GM19239 (cell line): ENCODE data around the gene DEGS2.

Source experiments
- DNase-seq: peaks from one replicate; pipeline ENCODE4 v3.0.0; 2011; ENCODE audit warnings: low spot score; ENCODE audit not compliant: insufficient read length
- FAIRE-seq: peaks from 2 replicates; lab custom pipeline; 2011; peaks lifted over from hg19 to GRCh38; lab: Jason Lieb, UNC

DEGS2 gene

DNA sequence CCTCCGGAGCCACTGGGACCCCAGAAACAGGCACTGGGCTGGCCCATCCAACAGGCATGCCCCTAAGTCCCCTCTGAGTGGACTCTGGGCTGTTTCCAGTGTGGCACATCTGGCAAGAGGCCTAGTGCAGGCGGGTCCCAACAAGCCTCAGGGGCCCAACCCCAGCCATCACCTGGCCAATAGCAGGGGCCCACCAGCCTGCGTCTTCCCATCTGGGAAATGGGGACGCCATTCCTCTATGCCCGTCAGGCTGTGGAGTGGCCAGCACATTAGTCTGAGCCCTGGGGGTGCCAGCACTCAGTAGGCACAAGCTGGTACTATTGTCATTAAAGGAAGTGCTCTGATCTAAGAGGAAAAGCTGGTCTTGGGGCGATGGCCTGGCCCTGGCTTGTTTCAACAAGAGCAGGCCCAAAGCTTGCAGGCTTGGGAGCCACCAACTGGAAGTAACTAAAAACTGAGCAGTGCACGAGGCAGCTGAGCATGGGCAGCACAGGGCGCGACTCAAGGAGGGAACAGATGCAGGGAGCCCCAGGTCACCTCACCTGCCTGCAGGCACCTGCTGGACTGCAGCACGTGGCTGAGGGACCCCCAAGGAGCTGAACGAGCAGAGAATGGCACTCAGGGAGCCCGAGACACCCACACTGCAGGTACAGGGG lies 8.4 kb downstream of the DEGS2 start:
- no peak for FAIRE-seq
- no peak for DNase-seq

DNA sequence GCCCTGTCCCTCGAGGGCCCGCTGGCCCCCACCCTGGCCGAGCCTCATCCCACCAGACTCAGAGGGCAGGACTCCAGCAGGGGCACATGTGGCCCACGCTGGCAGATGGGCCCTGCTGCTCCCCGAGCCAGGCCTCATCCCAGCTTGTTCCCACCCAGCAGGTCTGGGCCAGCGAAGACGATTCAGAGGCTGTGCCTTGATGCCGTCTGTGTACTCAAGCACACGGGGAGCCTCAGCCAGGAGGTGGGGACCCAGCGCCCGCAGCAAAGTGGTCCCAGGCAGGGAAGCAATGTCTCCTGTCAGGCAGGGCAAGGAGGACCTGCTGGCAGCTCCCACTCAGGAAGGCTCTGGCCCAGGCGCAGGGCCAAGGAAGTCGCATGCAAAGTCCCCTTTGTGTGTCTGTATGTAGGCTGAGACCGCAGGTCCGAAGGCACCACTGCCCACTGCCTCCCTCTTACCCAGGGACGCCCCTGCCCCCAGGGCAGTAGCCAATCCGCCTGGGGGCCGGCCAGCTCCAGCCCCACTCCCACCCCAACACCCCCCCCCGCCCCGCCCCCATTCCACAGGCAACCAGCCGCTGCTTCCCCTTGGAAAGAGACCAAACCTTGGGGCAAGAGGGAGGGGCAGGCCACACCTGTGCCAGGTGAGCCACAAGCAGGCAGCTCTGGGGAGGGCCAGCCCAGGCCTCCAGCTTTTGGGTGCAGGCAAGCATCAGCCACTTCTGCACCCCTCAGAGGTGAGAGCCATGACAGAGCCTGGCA lies 9.4 kb downstream of the DEGS2 start:
- no peak for FAIRE-seq
- no peak for DNase-seq

DNA sequence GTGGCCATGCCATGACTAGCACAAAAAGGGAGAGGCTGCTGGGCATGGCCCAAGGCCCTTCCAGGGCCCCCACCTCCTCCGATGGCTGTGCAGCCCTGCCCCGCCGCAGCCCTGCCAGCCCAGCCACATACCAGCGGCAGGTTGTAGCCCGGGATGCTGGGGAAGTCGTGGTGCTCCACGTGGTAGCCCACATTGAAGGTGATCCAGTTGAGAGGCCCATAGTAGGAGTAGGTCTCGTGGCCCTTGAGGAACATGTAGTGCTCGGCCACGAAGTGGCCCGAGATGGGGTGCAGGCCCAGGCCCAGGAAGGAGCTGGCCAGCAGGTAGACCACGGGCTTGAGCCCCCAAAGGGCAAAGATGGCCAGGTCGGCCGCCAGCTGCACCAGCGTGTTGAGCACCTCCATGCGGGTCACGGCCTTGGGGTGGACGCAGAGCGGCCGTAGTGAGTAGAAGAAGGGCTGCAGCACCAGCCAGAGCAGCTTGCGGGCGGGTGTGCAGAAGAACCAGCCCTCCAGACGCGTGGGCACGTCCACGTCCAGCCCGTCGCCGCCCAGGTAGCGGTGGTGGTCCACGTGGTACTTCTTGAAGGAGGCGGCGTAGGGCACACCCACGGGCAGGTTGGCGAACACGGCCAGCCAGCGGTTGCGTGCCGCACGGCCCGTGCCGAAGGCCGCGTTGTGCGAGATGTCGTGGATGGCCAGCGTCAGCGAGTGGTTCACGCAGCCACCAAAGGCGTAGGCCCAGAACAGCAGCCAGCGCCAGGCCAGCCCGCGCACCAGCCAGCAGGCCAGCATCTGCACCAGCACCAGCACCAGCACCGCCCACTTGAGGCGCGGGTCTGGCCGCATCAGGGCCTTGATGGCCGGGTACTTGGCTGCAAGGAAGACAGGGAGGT lies 10.4 kb downstream of the DEGS2 start:
- DNase-seq (no peak), FAIRE-seq (no peak)

DNA sequence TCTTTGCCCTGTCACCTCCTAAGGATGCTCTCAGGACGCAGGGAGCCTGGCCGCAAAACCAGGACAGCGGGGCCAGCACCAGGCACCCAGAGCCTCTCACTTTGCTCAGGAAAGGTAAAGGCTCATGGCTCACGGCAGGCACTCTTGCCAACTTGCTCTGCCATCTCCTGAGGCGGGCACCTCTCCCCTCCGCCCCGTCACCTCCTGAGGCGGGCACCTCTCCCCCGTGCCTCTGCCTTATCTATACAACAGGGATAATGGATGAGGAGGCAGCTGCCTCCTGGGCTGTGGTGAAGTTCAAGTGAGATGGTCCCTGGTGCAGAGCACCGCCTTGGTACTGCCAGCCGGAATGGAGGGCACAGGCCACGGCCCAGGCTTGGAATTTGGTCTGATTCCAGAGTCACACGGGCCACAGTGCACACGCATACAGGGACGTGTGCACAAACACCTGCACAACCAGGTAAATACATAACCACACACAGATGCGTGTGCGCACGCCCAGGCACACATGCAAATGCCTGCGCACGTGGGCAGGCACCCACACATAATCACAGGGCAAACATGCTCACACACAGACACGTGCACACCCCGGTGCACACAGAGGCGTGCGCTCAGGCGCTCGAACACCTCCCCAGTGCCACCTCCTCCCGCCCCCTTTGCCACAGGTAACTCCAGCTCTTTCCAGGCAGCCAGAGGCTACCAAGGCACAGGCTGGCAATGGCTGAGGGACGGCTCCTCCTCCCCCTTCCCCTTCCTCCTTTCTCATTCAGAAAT lies 11.6 kb downstream of the DEGS2 start:
- DNase-seq (no peak), FAIRE-seq (no peak)

DNA sequence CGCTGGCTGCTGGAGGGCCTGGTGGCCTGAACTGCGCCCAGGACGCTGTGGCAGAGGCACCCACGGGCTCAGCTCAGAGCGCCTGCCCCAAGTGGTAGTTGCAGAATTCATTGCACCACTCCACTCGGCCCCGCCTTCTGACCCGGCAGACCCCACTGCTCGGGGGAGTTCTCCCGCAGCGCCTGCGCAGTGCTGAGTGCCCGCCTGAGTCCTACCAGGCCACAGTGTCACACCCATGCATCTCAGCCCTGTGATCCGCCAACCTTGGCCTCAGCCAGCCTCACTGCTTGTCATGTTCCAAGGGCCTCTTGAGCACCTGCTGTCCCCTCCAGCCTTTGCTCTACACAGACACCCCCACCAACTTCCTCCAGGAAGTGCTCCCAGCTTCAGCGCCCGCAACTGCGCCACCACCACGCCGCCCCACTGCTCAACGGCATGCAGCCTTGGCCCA lies 12.2 kb downstream of the DEGS2 start:
- FAIRE-seq: peak; percentile 23
- no peak for DNase-seq

DNA sequence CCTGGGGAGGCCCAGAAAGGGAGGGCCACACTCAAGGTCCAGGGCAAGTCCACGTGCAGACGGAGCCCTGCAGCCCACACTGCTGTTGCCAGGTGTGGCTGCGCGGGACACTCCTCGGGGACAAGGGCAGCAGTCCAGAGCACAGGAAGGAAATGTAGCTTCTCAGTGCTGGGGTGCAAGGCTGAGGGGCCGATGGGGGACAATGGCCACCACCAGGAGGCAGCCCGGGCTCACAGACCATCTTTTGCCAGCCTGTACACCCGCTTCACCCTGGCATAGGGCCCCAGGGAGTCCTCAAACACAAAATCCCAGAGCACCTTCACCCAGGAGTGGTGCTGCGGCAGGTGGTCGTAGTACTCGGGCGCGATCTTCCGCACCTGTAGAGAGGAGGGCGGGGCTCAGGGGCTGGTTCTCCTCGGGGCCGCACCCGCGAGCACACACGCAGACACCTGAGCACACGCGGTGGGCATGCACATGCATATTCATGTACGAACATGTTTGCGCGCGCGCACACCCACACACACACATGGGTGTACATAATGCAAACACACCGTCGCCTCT lies 12.8 kb downstream of the DEGS2 start:
- no peak for FAIRE-seq
- DNase-seq: no peak

DNA sequence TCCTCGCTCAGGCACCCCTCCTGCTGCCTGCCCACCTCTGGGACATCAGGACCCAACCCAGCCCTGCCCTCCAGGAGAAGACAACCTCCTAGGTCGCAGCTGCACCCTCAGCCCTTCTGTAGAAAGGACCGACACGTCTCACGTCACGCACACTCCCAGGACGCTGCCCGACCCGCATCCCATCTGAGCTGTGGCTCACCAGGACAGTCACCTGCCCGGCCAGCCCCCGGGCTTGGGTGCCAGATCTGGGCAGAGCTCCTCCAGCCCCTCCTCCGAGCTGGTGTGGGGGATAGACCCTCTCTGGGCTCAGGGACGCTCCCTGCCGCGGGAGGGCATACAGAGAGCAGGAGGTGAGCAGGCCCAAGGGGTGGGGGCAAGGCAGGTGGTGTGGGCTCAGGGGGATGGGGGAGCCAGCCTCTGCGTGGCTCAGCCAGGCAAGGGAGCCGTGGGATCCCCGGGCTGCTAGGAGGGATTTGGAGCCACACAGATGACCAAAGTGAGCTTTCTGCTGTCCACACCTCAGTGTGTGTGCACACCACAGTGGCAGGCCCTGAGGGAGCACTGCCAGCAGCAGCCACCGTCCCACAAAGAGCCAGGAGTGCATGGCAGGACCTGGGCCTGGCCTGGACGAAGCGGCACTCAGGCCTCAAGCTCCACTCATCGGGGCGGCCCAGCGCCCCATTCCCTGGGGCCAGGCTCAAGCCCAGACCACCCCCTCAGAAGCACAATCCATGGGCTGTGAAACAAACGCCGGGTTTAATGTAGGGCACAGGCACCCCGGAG lies 13.6 kb downstream of the DEGS2 start:
- no peak for DNase-seq
- no peak for FAIRE-seq

DNA sequence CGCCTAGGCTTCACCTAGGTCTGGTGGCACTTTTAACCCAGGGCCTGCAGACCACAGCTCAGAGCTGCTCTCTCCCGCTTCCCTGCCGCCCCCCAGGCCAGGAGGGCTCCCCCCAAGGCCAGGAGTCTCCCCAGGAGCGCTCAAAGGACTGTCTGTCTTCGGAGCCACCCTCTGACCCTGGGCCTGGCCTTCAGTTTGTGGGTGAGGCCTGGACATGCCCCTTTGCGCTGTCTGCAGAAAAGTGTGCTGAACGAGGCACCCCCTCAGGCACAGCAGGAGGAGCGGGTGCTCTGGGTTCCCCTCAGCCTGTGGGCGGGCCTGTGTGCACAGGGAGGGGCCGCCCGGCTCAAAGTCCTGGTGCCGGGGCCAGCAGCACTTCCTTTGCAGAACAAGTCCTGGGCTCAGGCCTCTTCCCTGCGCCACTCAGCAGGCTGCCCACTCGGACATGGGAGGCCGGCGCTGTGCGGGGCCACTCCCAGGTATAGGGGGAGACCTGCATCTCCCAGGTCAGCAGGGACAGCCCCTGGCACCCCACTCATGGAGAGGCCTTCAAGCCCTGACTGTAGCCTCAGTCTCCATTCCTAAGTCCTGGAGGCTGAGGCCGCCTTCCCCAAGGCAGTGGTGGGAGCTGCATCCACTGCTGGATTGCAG lies 14.3 kb downstream of the DEGS2 start:
- FAIRE-seq (no peak), DNase-seq (no peak)

DNA sequence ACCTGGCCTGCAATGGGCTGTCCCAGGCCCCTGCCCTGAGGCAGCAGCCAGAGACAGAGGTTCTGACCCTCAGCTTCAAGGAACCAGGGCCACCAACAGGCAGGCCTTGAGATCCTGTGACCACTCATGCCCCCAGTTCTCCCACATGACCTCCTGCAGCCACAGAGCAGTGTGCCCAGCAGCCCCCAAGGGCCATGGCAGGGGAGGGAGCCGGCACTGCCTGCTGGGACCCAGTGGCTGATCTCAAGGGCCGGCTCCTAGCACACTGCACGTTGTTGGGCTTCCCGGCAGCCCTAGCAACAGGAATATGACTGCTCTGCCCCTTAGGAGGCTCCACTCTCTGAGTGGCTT lies 14.8 kb downstream of the DEGS2 start:
- FAIRE-seq (no peak), DNase-seq (no peak)

DNA sequence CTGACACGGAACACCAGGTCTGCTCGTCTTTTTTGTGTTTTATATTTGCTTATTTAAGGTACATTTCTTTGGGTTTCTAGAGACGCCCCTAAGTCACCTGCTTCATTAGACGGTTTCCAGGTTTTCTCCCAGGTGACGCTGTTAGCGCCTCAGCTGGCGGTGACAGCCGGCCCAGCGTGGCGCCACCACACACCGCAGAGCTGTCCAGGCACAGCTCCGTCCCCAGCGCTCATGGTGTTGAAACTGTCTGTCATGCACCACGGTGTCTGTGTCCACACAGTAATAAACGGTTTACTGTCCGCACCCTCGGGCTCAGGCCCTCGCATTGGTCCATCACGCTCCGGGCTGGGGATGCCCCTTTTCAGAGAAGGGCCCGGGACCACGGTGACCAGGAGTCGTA lies 15.5 kb downstream of the DEGS2 start:
- DNase-seq: no peak
- FAIRE-seq: no peak

DNA sequence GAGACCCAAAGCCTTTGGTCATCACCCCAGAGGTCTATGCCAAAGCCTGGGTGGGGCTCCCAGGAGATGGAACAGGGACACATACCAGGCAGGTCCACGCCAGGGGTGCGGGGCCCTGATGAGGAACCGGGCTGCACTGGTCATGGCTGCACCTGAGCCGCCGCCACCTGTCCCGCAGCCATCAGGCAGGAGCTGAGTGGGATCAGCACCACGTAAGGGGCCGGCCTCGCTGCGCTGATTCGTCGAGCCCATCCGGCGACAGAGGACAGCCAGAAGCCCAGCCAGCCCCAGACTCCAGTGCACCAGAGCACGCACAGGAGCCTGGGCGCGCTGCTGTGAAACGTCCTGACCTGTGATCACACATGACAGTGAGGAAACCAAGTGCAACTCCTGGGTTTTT lies 15.9 kb downstream of the DEGS2 start:
- FAIRE-seq: no peak
- no peak for DNase-seq

DNA sequence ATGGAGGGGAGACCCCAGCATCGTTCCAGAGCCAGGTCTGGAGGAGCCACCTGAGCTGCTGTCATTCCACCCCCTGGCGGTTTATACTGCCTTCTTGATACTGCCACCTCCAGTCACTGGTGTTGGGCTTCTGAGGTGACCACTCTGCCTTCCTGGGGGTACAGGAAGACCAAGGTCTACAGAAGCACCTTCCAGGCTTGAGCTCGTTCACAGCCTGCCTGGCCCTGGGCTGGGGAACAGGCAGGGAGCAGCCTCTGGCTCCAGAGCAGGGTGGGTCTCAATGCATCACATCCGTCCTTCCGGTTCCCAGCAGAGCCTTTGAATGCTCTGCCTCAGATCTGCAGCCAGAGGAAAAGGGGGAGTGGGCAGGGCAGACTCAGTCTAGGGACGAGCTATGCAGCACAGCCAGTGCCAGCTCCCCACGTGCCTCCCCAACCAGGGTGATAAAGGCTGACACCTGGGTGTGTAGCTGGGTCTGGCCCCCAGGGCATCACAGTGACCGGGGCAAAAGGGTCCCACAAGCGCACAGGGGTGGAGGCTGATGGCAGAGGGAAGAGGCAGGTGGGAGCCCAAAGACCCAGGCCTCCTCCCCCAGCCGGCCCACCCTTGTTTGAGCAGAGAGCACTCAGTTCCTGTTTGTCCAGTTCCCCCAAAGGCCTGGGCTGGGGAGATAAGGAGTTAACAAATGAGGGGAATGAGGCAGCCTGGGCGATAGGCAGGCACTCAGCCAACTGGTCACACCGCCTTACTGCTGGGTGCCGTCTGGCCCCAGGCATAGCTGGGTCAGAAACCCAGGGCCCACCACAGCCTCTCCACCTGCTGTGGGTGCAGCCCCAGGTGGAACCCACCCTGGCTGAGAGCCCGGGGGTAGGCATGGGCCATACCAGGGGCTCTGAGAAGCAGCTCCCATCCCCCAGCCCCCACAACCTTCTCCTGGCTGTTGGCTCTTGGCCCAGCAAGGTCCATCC lies 17.1 kb downstream of the DEGS2 start:
- FAIRE-seq (no peak), DNase-seq (no peak)

DNA sequence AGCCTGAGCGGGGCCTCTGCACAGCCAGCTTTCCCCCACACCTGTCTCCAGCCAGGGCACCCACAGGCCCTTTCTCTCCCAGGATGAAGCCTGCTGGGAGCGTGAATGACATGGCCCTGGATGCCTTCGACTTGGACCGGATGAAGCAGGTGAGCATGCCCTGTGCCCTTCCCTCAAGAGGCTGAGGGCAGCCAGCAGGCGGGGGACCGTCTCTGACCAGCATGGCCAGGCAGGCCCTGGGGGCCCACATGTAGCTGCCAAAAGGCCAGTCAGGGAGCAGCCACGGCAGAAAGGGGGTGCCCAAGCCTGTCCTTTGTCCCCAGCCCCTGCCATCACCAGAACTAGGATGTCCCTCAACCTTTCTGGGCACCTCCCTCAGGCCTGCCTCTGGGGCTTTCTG lies 18.3 kb downstream of the DEGS2 start:
- DNase-seq: no peak
- no peak for FAIRE-seq

DNA sequence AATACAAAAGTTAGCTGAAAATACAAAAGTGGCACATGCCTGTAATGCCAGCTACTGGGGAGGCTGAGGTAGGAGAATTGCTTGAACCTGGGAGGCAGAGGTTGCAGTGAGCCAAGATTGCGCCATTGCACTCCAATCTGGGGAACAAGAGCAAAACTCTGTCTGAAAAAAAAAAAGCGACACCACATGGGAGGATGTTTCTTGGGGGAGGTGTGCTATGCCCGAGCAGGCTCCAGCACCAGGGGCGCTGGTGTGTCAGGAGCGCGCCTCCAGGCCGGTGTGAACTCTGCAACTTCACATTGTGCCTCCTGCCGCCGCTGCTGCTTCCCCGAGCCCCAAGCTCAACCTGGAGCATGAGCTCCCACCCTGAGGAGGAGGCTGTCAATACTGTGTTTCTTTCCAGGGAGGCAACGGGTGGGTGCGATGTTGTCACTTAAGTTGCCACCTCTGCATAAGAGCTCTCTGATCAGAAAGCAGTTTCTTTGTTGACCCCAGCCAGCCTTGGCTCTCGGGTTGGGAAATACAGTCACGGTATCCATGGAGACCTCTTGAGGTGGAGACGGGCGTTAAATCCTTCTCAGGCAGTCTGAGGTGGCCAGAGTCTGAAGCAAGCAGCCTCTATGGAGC lies 18.9 kb downstream of the DEGS2 start:
- FAIRE-seq (no peak), DNase-seq (no peak)

DNA sequence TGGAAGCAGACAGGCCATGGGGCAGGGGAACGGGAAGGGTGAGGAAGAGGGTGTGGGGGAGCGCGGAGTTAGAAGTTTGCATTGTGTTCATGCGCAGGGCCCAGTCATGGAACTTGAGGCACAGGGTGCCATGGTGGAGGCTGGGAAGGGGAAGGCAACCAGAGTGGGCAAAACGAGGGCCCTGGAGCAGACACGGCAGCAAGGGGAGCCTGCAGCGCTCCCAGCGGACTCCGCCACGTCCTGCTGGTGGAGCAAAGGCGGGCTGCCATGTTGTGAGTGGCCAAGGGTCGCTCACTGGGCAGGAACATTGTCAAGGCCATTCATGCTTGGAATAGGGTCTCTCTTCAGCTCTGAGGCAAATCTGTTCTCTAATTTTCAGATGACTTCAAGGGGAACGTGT lies 20.5 kb downstream of the DEGS2 start:
- DNase-seq (no peak), FAIRE-seq (no peak)

DNA sequence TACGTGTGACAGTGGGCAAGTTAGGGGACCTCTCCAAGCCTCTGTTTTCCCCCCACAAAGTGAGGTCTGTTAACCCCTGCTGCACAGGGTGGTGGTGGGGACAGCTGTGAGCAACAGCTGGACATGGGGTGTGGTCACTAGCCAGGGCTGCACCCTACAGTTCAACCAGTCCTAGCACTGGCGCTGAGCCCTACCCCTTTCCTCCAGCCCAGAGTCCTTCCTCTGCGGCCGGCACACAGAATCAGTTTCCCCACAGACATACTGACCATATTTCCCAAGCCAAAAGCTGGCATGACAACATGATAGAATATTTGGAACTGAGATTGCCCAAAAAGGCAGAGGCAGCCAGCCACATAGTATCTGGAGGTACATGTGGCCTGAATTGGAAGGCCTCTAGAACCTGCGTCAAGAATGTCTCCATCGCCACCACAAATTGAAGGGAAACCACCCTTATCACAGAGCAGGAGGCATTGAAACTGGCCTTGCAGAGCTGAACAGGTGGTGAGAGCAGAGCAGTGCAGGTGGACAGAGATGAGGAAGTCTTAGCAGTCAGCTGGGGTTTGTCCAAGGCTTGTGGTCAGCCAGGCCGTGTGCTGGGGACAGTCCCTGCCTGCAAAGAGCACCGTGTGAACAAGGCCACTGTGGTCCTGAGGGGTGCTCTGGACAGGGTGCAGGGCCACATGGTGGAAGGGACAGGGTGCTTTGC lies 21.2 kb downstream of the DEGS2 start:
- no peak for DNase-seq
- FAIRE-seq: peak; percentile 4

DNA sequence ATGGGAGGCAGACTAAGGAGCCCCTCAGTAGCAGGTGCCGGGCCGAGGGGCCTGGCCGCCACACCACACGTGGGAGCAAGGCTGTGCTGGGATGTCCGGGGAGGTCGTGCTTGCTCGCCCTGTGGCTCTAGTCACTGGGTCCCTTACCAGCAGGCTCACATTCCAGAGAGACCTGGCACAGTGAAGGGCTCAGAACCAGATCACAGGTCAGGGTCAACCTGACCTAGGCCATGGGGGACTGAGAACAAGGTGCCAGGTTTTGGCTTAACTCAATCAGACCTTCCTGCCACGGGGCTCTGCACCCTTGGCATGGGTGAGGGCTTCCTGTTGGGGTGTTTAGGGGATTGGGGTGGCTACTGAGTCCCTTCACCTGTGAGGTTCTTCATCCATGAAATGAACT lies 22.3 kb downstream of the DEGS2 start:
- no peak for DNase-seq
- FAIRE-seq: no peak
